ENCODE measurements around the gene DNAJA3.

The DNAJA3 gene

GRCh38 chr16:4433914-4434787 is 8.5 kb downstream of the DNAJA3 start:
- DNase-seq (ENCODE audit: low spot score): no peak
- no peak for TF ChIP-seq CTCF (conservative IDR thresholded peaks at IDR 0.05; ENCODE audit: low read depth)
- ChIA-PET CTCF (no interaction called here), POLR2A (ENCODE audit: low non-redundant PET) (interaction anchor here (0.7 kb wide), 1 partner anchor 31 kb away, joined by 4 read pairs; no protein-coding TSS in a partner anchor)
- H3K27ac ChIP-seq: no peak overlapping the region

GRCh38 chr16:4435337-4436067 is 9.8 kb downstream of the DNAJA3 start:
- CTCF ChIA-PET: interaction anchor here (0.7 to 0.8 kb wide), 3 partner anchors 33 to 146 kb away, joined by 3 to 4 read pairs (median 3); no protein-coding TSS in a partner anchor
- POLR2A ChIA-PET (ENCODE audit: low non-redundant PET): interaction anchor here (0.6 kb wide), 1 partner anchor 53 kb away, joined by 3 read pairs; no protein-coding TSS in a partner anchor
- no peak for TF ChIP-seq CTCF (conservative IDR thresholded peaks at IDR 0.05; ENCODE audit: low read depth)
- H3K27ac ChIP-seq: no peak overlapping the region
- no peak for DNase-seq (ENCODE audit: low spot score)

- H3K27ac ChIP-seq: no peak overlapping the region
- no peak for TF ChIP-seq CTCF (conservative IDR thresholded peaks at IDR 0.05; ENCODE audit: low read depth)
- POLR2A ChIA-PET (ENCODE audit: low non-redundant PET): no interaction called here
- CTCF ChIA-PET: interaction anchor here (0.6 to 0.7 kb wide), 3 partner anchors 14 to 128 kb away, joined by 3 to 7 read pairs (median 4); no protein-coding TSS in a partner anchor
- DNase-seq (ENCODE audit: low spot score): no peak
Observed at GRCh38 chr16:4437366-4437765, 11.7 kb downstream of the DNAJA3 start.

- ChIA-PET POLR2A (ENCODE audit: low non-redundant PET) (interaction anchor here (0.6 kb wide), 1 partner anchor 22 kb away, joined by 7 read pairs; no protein-coding TSS in a partner anchor), CTCF (no interaction called here)
- DNase-seq (ENCODE audit: low spot score): no peak
- no peak for TF ChIP-seq CTCF (conservative IDR thresholded peaks at IDR 0.05; ENCODE audit: low read depth)
- no peak overlapping the region for H3K27ac ChIP-seq
Observed at GRCh38 chr16:4442371-4442770, 16.7 kb downstream of the DNAJA3 start.

- no peak for TF ChIP-seq CTCF (conservative IDR thresholded peaks at IDR 0.05; ENCODE audit: low read depth)
- DNase-seq (ENCODE audit: low spot score): no peak
- ChIA-PET POLR2A (ENCODE audit: low non-redundant PET) (no interaction called here), CTCF (no interaction called here)
- H3K27ac ChIP-seq: no peak overlapping the region
Observed at GRCh38 chr16:4443271-4443670, 17.6 kb downstream of the DNAJA3 start.

GRCh38 chr16:4443986-4444385 is 18.3 kb downstream of the DNAJA3 start:
- DNase-seq (ENCODE audit: low spot score): no peak
- POLR2A ChIA-PET (ENCODE audit: low non-redundant PET): no interaction called here
- no peak for TF ChIP-seq CTCF (conservative IDR thresholded peaks at IDR 0.05; ENCODE audit: low read depth)
- no peak overlapping the region for H3K27ac ChIP-seq
- CTCF ChIA-PET: no interaction called here
